ENCODE measurements around the gene CHP1.
"Not testable (repeated sequence)": the region's sequence is repeated elsewhere in the genome, so short reads cannot be mapped to it uniquely, and the experiment has no call there.

The CHP1 gene

GRCh38 chr15:41278319-41278718 is 47.3 kb downstream of the CHP1 start:
- no peak overlapping the region for H3K4me3 ChIP-seq (ENCODE audit: low read length)
- no peak for TF ChIP-seq ZNF274 (IDR thresholded peaks at IDR 0.05; ENCODE audit: low read depth, low read length)

- no peak for TF ChIP-seq ZNF274 (IDR thresholded peaks at IDR 0.05; ENCODE audit: low read depth, low read length)
- no peak overlapping the region for H3K4me3 ChIP-seq (ENCODE audit: low read length)
Measured at GRCh38 chr15:41279535-41280283, 48.6 kb downstream of the CHP1 start.

GRCh38 chr15:41281236-41281635 is 50.2 kb downstream of the CHP1 start:
- no peak overlapping the region for H3K4me3 ChIP-seq (ENCODE audit: low read length)
- TF ChIP-seq ZNF274 (IDR thresholded peaks at IDR 0.05; ENCODE audit: low read depth, low read length): no peak

- not testable (repeated sequence) for H3K4me3 ChIP-seq (ENCODE audit: low read length)
Measured at GRCh38 chr15:41282436-41282835, 51.4 kb downstream of the CHP1 start.

GRCh38 chr15:41282980-41283652 is 52.0 kb downstream of the CHP1 start:
- H3K4me3 ChIP-seq (ENCODE audit: low read length): peak overlapping the region; percentile 52; the same call in 1 of the 2 replicates

GRCh38 chr15:41283653-41284426 is 52.8 kb downstream of the CHP1 start:
- H3K4me3 ChIP-seq (ENCODE audit: low read length): peak overlapping the region; percentile 99

GRCh38 chr15:41284427-41285177 is 53.5 kb downstream of the CHP1 start:
- TF ChIP-seq ZNF274 (IDR thresholded peaks at IDR 0.05; ENCODE audit: low read depth, low read length): no peak
- peak overlapping the region; percentile 99 for H3K4me3 ChIP-seq (ENCODE audit: low read length)

More at GRCh38 chr15:41283653-41284426, 52.8 kb downstream of the CHP1 start:
- TF ChIP-seq ZNF274 (IDR thresholded peaks at IDR 0.05; ENCODE audit: low read depth, low read length): no peak

GRCh38 chr15:41285285-41285684 is 54.2 kb downstream of the CHP1 start:
- H3K4me3 ChIP-seq (ENCODE audit: low read length): peak overlapping the region; percentile 99
- no peak for TF ChIP-seq ZNF274 (IDR thresholded peaks at IDR 0.05; ENCODE audit: low read depth, low read length)

GRCh38 chr15:41286665-41287333 is 55.7 kb downstream of the CHP1 start:
- H3K4me3 ChIP-seq (ENCODE audit: low read length): no peak overlapping the region
- no peak for TF ChIP-seq ZNF274 (IDR thresholded peaks at IDR 0.05; ENCODE audit: low read depth, low read length)

- H3K4me3 ChIP-seq (ENCODE audit: low read length): no peak overlapping the region
- TF ChIP-seq ZNF274 (IDR thresholded peaks at IDR 0.05; ENCODE audit: low read depth, low read length): no peak
Measured at GRCh38 chr15:41288464-41288863, 57.4 kb downstream of the CHP1 start.

GRCh38 chr15:41289953-41290352 is 58.9 kb downstream of the CHP1 start:
- no peak overlapping the region for H3K4me3 ChIP-seq (ENCODE audit: low read length)
- no peak for TF ChIP-seq ZNF274 (IDR thresholded peaks at IDR 0.05; ENCODE audit: low read depth, low read length)

GRCh38 chr15:41291065-41291631 is 60.1 kb downstream of the CHP1 start:
- TF ChIP-seq ZNF274 (IDR thresholded peaks at IDR 0.05; ENCODE audit: low read depth, low read length): no peak
- H3K4me3 ChIP-seq (ENCODE audit: low read length): peak overlapping the region; percentile 8; the same call in 1 of the 2 replicates

GRCh38 chr15:41292521-41292920 is 61.5 kb downstream of the CHP1 start:
- no peak for TF ChIP-seq ZNF274 (IDR thresholded peaks at IDR 0.05; ENCODE audit: low read depth, low read length)
- no peak overlapping the region for H3K4me3 ChIP-seq (ENCODE audit: low read length)

GRCh38 chr15:41301139-41301538 is 70.1 kb downstream of the CHP1 start:
- not testable (repeated sequence) for H3K4me3 ChIP-seq (ENCODE audit: low read length)

All from GM08714 (cell line).